CD4-positive, alpha-beta T cell (primary cell): ENCODE measurements around the gene GPR158. TPM values are rescaled to one million over a fixed set of nuclear protein-coding genes. Genes with fewer than 3 reads are reported as not detected.

Experiments
- ATAC-seq: fragments of 200-7000 bp; cut with Tn5 transposase; one replicate; pipeline ENCODE4 v1.10.0; 2022; ENCODE audit warnings: mild to moderate bottlenecking; ENCODE audit not compliant: poor library complexity
- CTCF ChIA-PET: fragments of 350-600 bp; sonication (Branson Sonifier 250); formaldehyde crosslinking; loops from one replicate; lab custom pipeline; 2021; ENCODE audit warnings: antibody characterized with exemption, inconsistent platforms; lab: Charles Lee
- POLR2A ChIA-PET: fragments of 350-600 bp; sonication (Branson Sonifier 250); formaldehyde crosslinking; loops from one replicate; lab custom pipeline; 2021; ENCODE audit warnings: antibody characterized with exemption, inconsistent platforms; lab: Charles Lee
- DNase-seq, 14 experiments: peaks; one replicate each; pipeline ENCODE4 v3.0.0-alpha.2; 2013 to 2020; ENCODE audit warnings: mixed read lengths in 2 of 14
- H3K27ac ChIP-seq, 2 donors: one replicate each; pipeline versions ENCODE4 v1.5.1 to v1.7.0; 2013; ENCODE audit warnings: low read length in 2 of 2, low read depth in 1 of 2, mild to moderate bottlenecking in 1 of 2
- H3K27me3 ChIP-seq, 2 experiments: 1 replicate in 1 of 2; 2 replicates in 1 of 2; pipeline versions ENCODE4 v1.6.1 to v1.7.0; 2013; ENCODE audit warnings: low read length in 2 of 2, control low read depth in 1 of 2, mild to moderate bottlenecking in 1 of 2, moderate library complexity in 1 of 2; ENCODE audit not compliant: insufficient read depth in 2 of 2, control insufficient read depth in 1 of 2
- H3K36me3 ChIP-seq: one replicate; pipeline ENCODE4 v1.6.1; 2013; ENCODE audit warnings: low read length, control low read depth; ENCODE audit not compliant: insufficient read depth
- H3K4me1 ChIP-seq: one replicate; pipeline ENCODE4 v1.6.1; 2013; ENCODE audit warnings: low read length, control low read depth; ENCODE audit not compliant: insufficient read depth
- H3K4me3 ChIP-seq: one replicate; pipeline ENCODE4 v1.5.1; 2013; ENCODE audit warnings: mild to moderate bottlenecking, low read length, moderate library complexity
- H3K9me3 ChIP-seq, 2 experiments: 1 replicate in 1 of 2; 2 replicates in 1 of 2; pipeline versions ENCODE4 v1.6.1 to v1.7.0; 2013; ENCODE audit warnings: low read length in 2 of 2, mild to moderate bottlenecking in 2 of 2, control low read depth in 1 of 2, moderate library complexity in 1 of 2; ENCODE audit not compliant: control insufficient read depth in 1 of 2, insufficient read depth in 1 of 2
- H3K27ac Mint-ChIP-seq: one replicate; pipeline ENCODE4 v1.8.0; 2020; ENCODE audit warnings: mixed read lengths
- H3K27me3 Mint-ChIP-seq: one replicate; pipeline ENCODE4 v1.8.0; 2021; ENCODE audit warnings: mixed read lengths
- H3K36me3 Mint-ChIP-seq: one replicate; pipeline ENCODE4 v1.8.0; 2021; ENCODE audit warnings: low read depth, mixed read lengths
- H3K4me1 Mint-ChIP-seq: one replicate; pipeline ENCODE4 v1.8.0; 2021; ENCODE audit warnings: low read depth, mixed read lengths
- H3K4me3 Mint-ChIP-seq: one replicate; pipeline ENCODE4 v1.8.0; 2020; ENCODE audit warnings: mild to moderate bottlenecking, mixed read lengths
- H3K9me3 Mint-ChIP-seq: one replicate; pipeline ENCODE4 v1.8.0; 2020; ENCODE audit warnings: mixed read lengths
- intact Hi-C, 2 experiments: fragments of 100-400 bp; cut with DNase I in 1 of 2; cut with micrococcal nuclease in 1 of 2; formaldehyde crosslinking; loops; one replicate each; pipeline versions ENCODE4 v1.15.1 to v1.9.0; 2023 to 2025; cut with DNase I, micrococcal nuclease
- total RNA-seq, 174 experiments: library from RNA in 2 of 174; stranded (reverse) in 2 of 174; gene quantifications; one replicate each; pipeline ENCODE4 v1.2.3 and lab custom pipeline; 2021 to 2026
- TF ChIP-seq, protein P1 (sequence below): fragments of 200-600 bp; IDR thresholded peaks from one replicate; pipeline ENCODE4 v1.8.0; 2022; ENCODE audit warnings: antibody characterized with exemption, mild to moderate bottlenecking

GPR158 gene
- total RNA-seq, 2 experiments from 2014 or later = not detected

DNA sequence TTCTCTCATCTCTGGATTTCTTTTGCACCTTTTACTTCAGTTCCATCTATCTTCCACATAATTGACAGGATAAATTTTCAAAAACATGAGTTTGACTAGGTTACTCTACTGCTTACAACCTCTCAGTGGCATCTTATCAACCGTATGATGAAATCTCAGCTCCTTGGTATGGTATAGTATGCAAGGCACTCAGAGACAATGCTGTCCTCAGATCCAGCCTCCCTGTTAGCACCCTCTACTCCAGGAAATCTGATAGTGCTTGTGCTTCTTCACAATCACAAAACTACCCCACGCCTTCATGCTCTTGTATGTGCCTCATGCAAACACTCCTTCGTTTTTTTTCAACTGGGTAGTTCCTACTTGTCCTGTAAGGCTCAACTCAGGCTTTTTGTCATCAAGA, 330.7 kb downstream of the GPR158 start:
- intact Hi-C loops = no loop called here
- no peaks in the 10 kb centered on the region for H3K27me3 ChIP-seq
- H3K4me3 ChIP-seq = no peak overlapping the region
- Mint-ChIP-seq H3K4me1 (no peaks in the 10 kb centered on the region), H3K9me3 (no peaks in the 10 kb centered on the region), H3K27me3 (no peaks in the 10 kb centered on the region), H3K27ac (no peak overlapping the region), H3K4me3 (no peak overlapping the region), H3K36me3 (no peaks in the 10 kb centered on the region)
- CTCF ChIA-PET = no interaction called here
- H3K4me1 ChIP-seq = no peaks in the 10 kb centered on the region
- TF ChIP-seq, protein P1, sequence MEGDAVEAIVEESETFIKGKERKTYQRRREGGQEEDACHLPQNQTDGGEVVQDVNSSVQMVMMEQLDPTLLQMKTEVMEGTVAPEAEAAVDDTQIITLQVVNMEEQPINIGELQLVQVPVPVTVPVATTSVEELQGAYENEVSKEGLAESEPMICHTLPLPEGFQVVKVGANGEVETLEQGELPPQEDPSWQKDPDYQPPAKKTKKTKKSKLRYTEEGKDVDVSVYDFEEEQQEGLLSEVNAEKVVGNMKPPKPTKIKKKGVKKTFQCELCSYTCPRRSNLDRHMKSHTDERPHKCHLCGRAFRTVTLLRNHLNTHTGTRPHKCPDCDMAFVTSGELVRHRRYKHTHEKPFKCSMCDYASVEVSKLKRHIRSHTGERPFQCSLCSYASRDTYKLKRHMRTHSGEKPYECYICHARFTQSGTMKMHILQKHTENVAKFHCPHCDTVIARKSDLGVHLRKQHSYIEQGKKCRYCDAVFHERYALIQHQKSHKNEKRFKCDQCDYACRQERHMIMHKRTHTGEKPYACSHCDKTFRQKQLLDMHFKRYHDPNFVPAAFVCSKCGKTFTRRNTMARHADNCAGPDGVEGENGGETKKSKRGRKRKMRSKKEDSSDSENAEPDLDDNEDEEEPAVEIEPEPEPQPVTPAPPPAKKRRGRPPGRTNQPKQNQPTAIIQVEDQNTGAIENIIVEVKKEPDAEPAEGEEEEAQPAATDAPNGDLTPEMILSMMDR = no peak
- no peak for DNase-seq
- no peaks in the 10 kb centered on the region for H3K36me3 ChIP-seq
- H3K9me3 ChIP-seq = no peaks in the 10 kb centered on the region
- ATAC-seq = no peak
- H3K27ac ChIP-seq = no peak overlapping the region
- POLR2A ChIA-PET = no interaction called here

DNA sequence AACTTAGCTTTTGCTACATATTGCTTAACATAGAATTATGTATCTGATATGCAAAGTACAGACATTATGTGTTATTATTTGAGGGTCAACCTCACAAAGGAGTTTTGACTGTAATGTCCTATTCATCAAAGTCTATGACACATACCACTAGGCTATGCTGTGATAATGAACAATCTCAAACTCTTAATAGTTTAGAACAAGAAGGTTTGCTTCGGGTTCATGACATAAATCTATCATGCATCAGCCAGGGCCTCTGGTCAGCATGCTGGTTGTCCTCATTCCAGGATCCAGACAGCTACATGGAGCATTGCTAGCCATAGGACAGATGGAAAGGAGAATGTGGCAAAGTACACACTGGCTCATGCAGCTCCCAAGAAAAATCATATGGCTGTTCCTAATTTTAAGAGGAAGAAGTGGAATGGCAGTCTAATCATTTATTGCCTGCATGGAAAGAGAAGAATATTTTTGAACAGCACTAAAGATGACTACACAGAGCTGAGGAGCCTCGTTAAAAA, 332.1 kb downstream of the GPR158 start:
- CTCF ChIA-PET = no interaction called here
- Mint-ChIP-seq H3K4me1 (no peaks in the 10 kb centered on the region), H3K27ac (no peak overlapping the region), H3K36me3 (no peaks in the 10 kb centered on the region), H3K27me3 (no peaks in the 10 kb centered on the region), H3K4me3 (no peak overlapping the region), H3K9me3 (peaks cover 7% of the 10 kb centered on the region)
- TF ChIP-seq, protein P1 = no peak
- Histone ChIP-seq H3K36me3 (no peaks in the 10 kb centered on the region), H3K4me1 (no peaks in the 10 kb centered on the region), H3K9me3 (no peaks in the 10 kb centered on the region), H3K27ac (no peak overlapping the region), H3K27me3 (no peaks in the 10 kb centered on the region), H3K4me3 (no peak overlapping the region)
- POLR2A ChIA-PET = no interaction called here
- intact Hi-C loops = no loop called here
- DNase-seq = no peak
- ATAC-seq = no peak

DNA sequence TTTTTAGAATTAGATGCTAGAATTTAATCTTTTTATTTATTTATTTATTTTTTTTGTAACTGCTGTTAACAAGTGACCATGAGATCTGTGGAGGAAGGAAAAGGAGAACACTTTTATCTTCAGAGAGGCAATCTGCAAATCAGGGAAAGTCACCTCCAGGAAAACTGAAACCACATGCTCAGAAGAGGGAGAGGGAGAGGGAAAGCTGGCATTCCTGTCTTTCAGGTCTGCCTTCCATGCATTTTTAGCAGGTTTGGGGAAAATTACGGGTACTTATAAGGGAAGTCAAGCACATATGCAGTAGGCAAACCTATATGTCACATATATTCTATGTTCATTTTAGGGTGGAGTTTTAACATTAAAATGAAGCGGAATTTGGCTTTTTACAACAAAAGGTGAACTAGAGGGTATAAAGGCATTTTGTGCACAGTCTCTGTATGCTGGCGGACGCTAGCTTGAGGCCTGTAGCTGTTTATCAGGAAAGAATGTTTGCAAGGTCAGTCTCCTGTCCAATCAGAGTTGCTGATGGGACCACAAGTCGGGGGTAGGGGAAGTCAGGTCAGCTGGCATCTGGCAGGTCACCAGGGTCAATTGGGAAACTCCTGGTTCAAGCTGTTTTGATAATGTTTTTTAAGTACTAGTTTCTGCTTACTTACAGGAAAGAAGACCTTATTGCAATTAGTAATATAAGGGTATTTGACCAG, 333.5 kb downstream of the GPR158 start:
- Mint-ChIP-seq H3K9me3 (peaks cover 11% of the 10 kb centered on the region), H3K27me3 (no peaks in the 10 kb centered on the region), H3K27ac (no peak overlapping the region), H3K36me3 (no peaks in the 10 kb centered on the region), H3K4me3 (no peak overlapping the region), H3K4me1 (no peaks in the 10 kb centered on the region)
- Histone ChIP-seq H3K27me3 (no peaks in the 10 kb centered on the region), H3K4me3 (no peak overlapping the region), H3K36me3 (no peaks in the 10 kb centered on the region), H3K27ac (no peak overlapping the region), H3K9me3 (no peaks in the 10 kb centered on the region), H3K4me1 (no peaks in the 10 kb centered on the region)
- TF ChIP-seq, protein P1 = no peak
- CTCF ChIA-PET = no interaction called here
- ATAC-seq (no peak), DNase-seq (no peak)
- intact Hi-C loops = no loop called here
- POLR2A ChIA-PET = no interaction called here
